Measurements from ENCODE around the gene PMP22.

Gene PMP22

GRCh38 chr17:15265131-15265530 lies at the start of gene PMP22:
Gene PMP22 (minus strand): TSS chr17:15265326. CDS start chr17:15260727, 4,599 bp downstream.
- no peak for DNase-seq

GRCh38 chr17:15311996-15312395 lies 46.9 kb upstream of the PMP22 start:
- no peak for DNase-seq

- DNase-seq: no peak
Observed at GRCh38 chr17:15309793-15310192, 44.7 kb upstream of the PMP22 start.

DNA sequence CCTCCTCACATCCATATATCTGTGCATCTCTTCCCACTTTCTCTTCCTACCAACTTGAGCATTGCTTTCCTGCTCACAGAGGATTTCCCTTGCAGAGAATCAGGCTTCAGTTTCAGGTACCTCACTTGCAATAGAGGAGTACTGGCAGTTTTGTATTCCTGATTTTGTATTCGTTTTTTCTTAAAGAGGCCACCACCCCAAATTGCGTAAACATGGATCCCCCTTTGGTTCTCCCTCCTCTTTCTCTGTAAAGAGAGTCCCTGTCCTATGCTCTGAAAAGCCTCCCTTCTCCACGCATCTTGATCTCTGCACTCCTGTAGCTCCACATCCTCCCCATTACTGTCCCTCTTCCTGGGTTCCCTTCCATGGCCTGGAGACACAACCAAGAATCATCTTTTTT lies 44.1 kb upstream of the PMP22 start:
- no peak for DNase-seq

DNA sequence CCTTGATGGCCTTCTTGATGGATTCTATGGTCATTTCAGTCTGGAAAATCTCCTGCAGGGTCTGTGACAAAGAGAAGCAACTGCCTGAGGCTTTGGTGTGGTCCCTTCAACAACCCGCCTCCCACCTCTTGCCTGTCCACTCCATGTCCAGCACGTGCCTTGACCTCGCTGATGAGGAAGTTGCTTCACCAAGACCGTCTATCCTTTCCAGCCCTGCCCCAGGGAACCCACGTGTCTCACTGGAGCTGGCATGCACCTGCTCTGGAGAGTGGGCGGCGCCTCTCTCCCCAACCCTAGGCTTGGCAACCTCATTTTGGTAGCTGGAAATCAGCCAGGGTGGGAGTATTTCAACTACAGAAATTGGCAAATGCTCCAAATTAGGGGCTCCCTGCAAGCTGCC lies 43.6 kb upstream of the PMP22 start:
- DNase-seq: no peak

DNA sequence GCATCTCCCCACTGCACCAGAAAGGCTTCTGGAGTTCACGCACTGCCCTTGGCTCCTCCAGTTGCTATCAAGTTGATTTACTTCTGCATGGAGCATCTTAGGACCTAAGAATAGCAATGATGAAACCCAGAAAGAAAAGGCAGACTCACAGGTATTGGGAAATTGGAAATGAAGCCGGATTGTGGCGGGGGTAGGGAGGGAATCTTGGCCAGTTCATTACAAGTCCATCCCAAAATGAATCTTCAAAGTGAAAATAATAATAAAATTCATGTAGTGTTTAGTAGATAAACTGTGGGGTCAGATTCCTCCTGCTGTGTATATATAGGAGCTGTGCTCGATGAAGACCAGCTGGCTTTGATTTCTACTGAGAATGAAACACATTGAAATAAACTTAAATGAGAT lies 42.6 kb upstream of the PMP22 start:
- DNase-seq: no peak

DNA sequence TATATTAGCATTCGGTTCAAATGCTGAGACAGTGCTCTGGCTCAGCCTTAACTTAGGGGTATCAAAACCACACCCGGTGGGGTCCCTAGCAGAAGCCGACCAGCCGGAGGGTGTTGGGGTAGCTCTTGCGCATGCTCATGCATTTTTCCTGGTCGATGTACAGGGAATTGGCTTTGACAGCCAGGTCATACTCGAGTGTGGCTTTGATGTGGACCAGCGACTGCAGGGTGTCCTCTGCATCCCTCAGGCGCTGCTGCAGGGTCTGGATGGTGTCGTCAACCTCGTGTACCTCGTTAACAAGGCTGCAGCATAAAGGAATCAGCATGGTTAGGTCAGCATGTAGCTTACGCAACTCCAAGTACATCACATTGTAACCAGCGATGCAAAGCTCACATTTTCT lies 38.7 kb upstream of the PMP22 start:
- no peak for DNase-seq

GRCh38 chr17:15303268-15303667 lies 38.1 kb upstream of the PMP22 start:
- DNase-seq: no peak

- DNase-seq: no peak
Observed at GRCh38 chr17:15301845-15302244, 36.7 kb upstream of the PMP22 start.

DNA sequence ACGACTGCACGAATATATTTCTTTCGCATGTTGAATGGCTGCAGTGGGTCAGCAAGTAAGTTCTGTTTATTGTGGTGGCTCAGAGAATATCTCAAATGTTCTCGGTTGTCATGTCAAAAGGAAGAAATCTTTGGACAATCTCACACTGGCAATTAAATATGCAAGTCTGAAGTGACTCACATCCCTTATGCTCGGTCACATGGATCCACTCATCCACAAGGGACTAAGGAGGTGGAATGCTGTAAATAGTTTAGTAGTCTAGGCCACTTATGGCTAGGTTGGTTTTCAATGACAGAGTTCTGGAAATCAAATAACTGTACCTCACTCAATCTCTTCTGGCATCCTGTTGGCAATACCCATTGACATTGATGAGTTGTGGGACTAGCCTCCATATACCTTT lies 33.0 kb upstream of the PMP22 start:
- no peak for DNase-seq

DNA sequence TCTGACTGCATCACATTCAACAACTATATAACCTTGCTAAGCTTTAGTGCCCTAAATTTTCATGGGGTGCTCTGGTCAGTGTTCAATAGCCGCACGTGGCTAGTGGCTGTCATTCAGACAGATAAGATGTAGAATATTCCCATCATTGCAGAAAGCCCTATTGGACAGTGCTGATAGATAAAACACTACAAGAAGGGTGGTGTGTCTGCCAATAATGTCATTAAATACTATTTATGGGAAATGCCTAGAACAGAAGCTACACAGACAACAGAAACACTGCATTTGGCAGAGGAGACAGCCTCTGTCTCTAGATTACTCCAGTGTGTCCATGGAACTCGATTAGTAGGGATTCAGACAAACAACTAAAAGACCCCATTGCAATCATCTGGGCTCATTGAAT lies 28.4 kb upstream of the PMP22 start:
- DNase-seq: no peak

- DNase-seq: no peak
Observed at GRCh38 chr17:15291674-15292361, 26.7 kb upstream of the PMP22 start.

DNA sequence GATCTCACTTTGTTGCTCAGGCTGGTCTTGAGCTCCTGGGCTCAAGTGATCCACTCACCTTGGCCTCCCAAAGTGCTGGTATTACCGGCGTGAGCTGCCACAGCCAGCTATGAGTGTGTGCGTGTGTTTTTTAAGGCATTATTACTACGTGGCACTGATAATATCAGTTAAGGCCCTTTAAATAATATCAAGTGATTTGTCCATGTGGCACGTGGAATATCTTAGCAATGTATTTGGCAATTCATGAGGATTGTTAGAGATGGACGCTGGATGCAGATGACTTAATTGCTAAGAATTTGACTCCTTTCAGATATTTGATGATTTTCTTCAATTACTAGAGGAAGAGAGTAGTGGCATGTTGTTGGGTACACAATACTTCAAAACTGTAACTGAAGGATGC lies 25.5 kb upstream of the PMP22 start:
- DNase-seq: no peak

DNA sequence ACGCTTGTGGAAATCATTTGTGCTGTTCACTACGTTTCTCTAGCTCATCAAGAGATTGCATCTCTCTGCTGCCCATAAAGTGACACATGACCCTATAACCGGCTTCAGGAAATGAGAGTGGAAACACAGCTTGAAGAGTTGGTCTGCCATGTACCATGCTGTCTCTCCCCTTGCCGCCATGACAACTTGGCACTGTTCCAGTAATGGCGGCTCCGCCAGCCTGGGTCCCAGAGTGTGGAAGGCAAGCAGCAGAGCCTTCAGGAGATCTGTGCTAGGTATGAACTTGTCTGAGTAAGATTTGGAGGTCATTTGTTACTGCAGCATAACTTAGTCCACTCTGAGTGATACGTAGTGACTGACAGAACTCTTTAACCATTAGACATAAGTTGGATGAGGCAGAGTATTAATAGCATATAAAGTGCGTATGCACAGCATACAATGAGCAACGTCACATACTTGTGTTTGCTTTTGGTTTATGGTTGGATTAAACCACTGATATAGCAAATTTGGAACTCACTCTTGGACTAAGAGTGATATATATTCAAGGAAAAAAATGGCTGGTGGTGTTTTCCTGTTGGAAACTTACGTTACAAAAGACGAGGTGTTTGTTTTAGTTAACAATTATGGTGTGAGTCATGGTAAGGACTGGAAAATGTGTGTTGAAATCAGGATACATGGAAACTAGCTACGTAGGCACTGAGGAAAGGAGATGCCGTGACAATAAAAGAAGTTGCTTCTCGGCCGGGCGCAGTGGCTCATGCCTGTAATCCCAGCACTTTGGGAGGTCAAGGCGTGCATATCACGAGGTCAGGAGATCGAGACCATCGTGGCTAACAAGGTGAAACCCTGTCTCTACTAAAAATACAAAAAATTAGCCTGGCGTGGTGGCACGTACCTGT lies 24.4 kb upstream of the PMP22 start:
- DNase-seq: no peak

GRCh38 chr17:15288859-15289258 lies 23.7 kb upstream of the PMP22 start:
- DNase-seq: no peak

DNA sequence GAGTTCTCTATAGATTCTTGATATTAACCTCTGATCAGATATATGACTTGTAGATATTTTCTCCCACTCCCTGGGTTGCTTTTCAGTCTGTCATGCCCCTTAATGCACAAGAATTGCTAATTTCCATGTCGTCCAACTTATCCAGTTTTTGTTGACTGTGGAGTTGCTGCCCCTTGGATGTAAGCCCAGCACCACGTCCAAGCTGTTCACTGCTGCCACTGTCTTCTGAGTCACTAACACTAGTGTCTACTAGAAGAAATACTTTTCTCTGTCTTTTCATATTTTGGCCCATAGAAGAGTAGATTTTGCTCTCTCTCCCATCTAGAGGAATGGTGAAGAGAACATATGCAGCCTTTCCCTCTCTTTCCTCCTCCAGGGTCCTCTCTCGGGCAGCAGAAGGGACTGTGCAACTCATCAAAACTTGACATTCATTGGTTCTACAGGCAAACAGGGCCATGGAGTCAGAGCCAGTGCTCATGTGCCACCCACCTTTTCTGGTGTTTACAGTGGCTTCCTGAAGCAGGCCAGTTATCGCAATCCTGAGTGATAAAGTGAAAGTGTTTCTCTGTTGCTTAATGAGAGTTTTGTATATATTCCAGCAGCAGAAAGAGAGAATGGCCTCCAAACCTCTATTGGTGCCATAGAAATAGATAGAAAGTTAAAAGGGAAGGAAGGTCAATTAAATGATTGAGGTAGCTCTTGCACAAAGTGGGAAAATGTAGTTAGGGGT lies 22.6 kb upstream of the PMP22 start:
- DNase-seq: no peak

DNA sequence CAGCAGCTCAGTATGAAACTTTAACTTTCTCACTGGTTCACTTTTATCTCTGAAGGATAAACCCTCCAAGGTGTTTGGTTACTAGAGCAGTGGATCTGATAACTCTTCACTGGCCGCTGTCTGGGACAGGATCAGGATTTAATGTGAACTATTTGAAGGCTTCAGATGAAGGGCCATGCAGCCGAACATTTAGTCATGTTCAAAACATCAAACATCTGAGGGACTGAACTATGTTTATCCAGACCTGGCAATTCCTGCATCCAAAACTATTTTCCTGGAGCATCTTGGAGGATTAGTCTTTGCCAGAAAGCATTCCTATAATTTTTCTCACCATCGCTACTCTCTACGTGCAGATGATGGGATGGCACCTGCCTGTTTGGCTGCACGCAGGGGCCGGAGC lies 20.3 kb upstream of the PMP22 start:
- DNase-seq: no peak

GRCh38 chr17:15284537-15284936 lies 19.4 kb upstream of the PMP22 start:
- no peak for DNase-seq

DNA sequence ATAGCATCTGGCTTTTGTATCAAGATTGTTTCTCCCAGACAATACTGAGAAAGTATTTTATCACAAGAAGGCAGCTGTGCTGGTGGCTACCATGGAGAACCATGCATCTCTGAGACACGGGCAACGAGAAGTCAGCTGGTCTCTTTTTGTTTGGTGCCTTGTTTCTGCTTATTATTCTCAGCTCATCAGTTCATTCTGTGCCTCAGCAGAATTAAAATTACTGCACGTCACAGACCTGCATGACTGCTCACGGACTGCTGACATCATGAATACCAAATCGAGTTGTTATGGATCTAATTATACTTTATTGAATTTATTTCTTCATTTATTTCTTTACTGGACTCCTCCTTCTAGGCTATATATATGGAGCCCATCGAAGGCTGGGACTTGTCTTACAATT lies 19.0 kb upstream of the PMP22 start:
- no peak for DNase-seq

GRCh38 chr17:15281909-15282308 lies 16.8 kb upstream of the PMP22 start:
- DNase-seq: no peak

DNA sequence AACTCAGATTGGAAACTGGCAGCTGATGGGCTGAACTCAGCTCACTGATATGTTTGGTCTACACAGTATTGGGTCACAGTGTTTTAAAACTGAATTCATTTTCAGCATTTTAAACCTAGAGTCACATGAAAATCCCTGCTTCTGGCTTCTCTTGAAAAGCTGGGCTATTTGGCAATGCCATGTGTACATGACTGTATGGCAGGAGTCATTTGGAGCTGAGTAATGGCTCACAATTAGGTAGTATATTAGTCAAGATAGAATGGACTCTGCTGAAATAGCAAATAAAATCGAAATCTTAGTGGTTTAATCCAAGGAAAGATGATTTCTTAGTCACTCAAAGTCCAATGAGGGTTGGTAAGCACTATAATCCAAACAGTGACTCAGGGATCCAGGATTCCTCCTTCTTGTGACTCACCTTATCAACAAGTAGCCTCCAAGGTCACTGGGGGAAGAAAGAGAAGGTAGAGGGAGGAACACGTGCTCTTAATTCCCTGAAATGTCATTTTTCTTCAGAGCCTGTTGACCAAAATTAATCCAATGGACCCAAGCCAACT lies 13.9 kb upstream of the PMP22 start:
- DNase-seq: no peak

DNA sequence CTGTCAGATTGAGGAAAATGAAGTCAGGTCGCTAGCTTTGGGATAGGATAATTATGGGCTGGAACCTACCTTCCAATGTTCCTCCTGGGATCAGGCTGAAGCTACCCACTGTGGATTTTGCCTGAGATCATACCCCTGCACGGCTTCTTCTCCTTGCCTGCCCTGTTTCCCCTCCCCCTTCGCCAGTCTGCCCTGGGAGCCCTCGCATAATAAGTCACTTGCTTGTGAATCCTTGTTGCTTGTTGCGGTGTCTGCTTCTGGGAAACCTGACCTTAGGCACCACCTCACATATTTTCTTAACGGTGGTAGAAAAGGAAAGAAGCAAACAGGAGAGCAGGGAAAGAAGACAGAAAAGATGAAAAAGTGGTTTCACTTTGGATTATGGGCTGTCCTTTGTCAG lies 13.3 kb upstream of the PMP22 start:
- no peak for DNase-seq

DNA sequence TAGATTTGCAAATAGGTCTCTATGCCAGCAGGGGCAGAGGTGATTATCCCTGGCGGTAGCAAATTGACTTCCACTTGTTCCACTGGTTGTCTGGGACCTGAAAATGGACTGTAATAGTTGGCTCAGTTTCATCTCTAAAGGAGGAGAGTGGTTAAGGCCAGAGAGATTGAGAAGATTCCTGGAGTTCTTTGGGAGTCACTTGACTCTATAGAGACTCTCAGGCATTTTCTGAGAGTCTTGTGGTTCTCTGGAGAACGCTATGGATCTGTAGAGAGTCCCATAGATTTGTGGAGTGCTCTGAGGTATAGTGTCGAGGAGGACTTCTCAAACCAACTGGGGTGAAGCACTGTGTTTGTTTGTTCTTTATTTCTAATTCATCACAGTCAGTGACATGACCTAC lies 8.9 kb upstream of the PMP22 start:
- no peak for DNase-seq

Measured in NCI-H524 treated with DMSO at 0.1 percent for 48 hours (cell line).